Urothelium cell line (cell line): ENCODE results near the gene GOLGA8S.
"Not testable (repeated sequence)": the region's sequence is repeated elsewhere in the genome, so short reads cannot be mapped to it uniquely, and the experiment has no call there.

Source experiments
- DNase-seq: peaks from one replicate; pipeline ENCODE4 v3.0.0; 2011; ENCODE audit warnings: low spot score, mixed read lengths
- FAIRE-seq: peaks from 2 replicates; lab custom pipeline; 2011; peaks lifted over from hg19 to GRCh38; lab: Jason Lieb, UNC

The GOLGA8S gene

GRCh38 chr15:23397779-23398178 is 43.2 kb downstream of the GOLGA8S start:
- DNase-seq (no peak), FAIRE-seq (no peak)

- peak; percentile 74 for FAIRE-seq
- DNase-seq: not testable (repeated sequence)
Measured at GRCh38 chr15:23398357-23398756, 43.8 kb downstream of the GOLGA8S start.

- DNase-seq, FAIRE-seq: not testable (repeated sequence)
Measured at GRCh38 chr15:23399207-23399606, 44.7 kb downstream of the GOLGA8S start.

GRCh38 chr15:23401627-23402026 is 47.1 kb downstream of the GOLGA8S start:
- no peak for DNase-seq

GRCh38 chr15:23402140-23402539 is 47.6 kb downstream of the GOLGA8S start:
- FAIRE-seq: no peak
- DNase-seq: no peak

More at GRCh38 chr15:23401627-23402026, 47.1 kb downstream of the GOLGA8S start:
- FAIRE-seq: no peak

- no peak for FAIRE-seq
- DNase-seq: no peak
Measured at GRCh38 chr15:23402544-23402943, 48.0 kb downstream of the GOLGA8S start.

GRCh38 chr15:23403550-23403949 is 49.0 kb downstream of the GOLGA8S start:
- FAIRE-seq (no peak), DNase-seq (no peak)

- no peak for DNase-seq
- no peak for FAIRE-seq
Measured at GRCh38 chr15:23411841-23412240, 57.3 kb downstream of the GOLGA8S start.

- not testable (repeated sequence) for FAIRE-seq, DNase-seq
Measured at GRCh38 chr15:23412881-23413600, 58.5 kb downstream of the GOLGA8S start.
